NCI-H2227 (cell line): Measurements from ENCODE around the gene GAP43.

Experiments
- DNase-seq: peaks from one replicate; lab custom pipeline; 2025; ENCODE audit not compliant: unreplicated experiment; lab: John Stamatoyannopoulos, UW

Gene GAP43

GRCh38 chr3:115627180-115628074 lies 4.1 kb downstream of the GAP43 start:
- DNase-seq, result peak; percentile 2

DNA sequence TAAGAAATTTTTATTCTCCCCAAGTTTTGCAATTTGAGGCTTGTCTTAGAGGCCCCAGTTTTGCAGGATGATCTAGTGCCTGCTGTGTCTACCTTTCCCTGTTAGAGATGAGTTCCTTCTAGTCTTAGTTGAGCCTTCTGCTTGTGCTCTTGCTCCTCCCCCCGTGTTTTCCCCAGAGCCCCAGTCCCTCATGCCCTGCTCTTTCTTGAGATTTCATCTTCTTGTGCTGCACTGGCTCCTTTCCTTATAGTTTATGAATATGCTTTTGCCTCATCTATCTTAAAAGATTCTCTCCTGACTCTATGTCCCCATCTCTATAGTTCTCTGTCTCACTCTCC lies 4.7 kb downstream of the GAP43 start:
- no peak for DNase-seq

GRCh38 chr3:115630850-115631249 lies 7.5 kb downstream of the GAP43 start:
- DNase-seq, result no peak

DNA sequence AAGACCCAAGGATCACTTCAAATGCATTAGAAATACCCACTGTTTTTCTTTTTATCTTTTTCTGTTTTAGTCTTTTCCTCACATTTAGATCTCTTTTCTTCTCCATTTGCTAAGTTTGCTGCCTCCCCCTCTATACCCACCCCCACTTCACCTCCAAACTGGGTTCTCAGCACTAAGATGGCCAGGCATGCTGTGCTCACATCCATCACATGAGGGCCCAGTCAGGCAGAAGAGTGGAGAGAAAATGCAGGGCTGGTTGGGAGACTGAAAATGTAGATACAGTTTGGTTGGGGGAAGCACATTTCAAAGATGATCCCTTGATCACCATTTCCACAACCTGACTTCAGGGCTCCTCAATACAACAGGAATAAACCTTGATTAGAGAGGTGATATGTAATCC lies 8.7 kb downstream of the GAP43 start:
- no peak for DNase-seq

DNA sequence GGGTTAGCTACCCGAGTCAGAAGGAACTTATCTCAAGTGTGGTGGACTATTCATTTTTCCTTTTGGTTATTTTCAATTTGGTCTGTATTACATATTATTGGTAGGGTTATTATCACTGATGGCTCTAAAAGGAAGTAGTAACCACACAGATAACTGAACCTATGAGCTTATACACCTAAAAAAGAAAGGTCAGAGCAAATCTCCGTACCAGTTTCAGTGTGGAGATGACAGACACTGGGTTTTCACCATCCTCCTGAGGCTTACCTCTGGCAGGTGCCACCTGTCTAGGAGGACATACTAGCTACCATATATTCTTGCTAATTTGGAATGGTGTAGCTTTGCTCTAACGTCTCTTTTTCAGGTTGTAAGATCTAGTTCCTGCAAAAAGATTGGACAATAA lies 10.2 kb downstream of the GAP43 start:
- no peak for DNase-seq

GRCh38 chr3:115634052-115634451 lies 10.7 kb downstream of the GAP43 start:
- DNase-seq, result no peak

GRCh38 chr3:115635406-115635805 lies 12.1 kb downstream of the GAP43 start:
- no peak for DNase-seq

DNA sequence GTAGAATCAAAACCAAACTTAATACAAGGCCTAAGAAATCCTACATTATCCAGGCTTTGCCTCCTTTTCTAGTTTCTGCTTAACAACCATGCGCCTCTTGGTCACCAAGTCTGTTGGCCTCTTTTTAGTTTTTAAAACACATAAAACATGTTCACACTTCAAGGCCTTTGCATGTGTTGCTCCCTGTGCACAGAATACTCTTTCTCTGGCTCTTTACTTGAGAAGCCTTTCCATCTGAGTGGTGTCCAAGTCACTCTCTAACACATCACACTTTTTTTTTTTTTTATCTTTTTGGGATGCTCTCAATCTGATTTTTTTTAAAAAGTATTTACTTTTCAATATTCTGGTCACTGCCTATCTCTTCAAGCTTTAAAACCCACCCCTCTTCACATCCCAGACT lies 14.9 kb downstream of the GAP43 start:
- no peak for DNase-seq

GRCh38 chr3:115638991-115639390 lies 15.7 kb downstream of the GAP43 start:
- peak; percentile 19 for DNase-seq

DNA sequence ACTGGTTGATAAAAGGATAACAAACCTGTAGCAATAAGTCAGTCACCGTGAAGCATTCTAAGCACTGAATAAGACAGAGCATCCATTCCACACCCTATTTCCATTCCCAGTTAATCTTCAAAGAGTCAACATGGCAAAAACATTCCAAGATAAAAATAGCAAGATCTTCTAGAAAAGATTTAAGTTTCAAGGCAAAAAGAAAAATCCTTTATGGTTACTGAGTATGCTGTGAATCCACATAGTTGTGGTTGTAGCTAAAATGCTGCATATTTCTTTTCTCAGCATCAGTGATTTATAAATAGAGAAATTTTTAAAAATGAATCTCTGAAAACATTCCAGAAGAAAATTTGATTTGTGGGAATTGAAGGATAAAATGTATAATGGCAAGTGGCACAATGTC lies 21.1 kb downstream of the GAP43 start:
- no peak for DNase-seq

- DNase-seq, result no peak
These were observed 22.8 kb downstream of the GAP43 start for GRCh38 chr3:115646027-115646690.

- DNase-seq, result no peak
These were observed 25.2 kb downstream of the GAP43 start for GRCh38 chr3:115648559-115648958.

- DNase-seq, result no peak
These were observed 27.8 kb downstream of the GAP43 start for GRCh38 chr3:115651087-115651486.

DNA sequence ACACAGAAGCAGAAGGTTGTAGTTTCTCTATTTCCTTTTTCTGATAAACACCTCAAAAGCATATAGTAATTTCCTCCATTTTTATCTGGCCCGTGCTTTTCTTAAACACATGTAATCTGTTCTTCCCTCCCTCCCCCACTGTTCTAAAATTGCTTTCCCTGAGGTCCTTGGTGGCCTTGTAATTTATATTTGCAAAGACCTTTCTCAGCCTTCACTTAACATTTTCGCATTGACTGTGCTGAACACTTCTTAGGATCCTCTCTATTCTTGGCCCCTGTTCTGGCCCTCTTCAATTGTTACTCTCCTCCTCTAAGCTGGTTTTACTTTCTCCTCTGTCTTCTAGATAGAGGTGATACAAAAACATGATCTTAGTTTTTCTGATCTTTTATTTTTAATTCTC lies 28.3 kb downstream of the GAP43 start:
- peak; percentile 18 for DNase-seq

DNA sequence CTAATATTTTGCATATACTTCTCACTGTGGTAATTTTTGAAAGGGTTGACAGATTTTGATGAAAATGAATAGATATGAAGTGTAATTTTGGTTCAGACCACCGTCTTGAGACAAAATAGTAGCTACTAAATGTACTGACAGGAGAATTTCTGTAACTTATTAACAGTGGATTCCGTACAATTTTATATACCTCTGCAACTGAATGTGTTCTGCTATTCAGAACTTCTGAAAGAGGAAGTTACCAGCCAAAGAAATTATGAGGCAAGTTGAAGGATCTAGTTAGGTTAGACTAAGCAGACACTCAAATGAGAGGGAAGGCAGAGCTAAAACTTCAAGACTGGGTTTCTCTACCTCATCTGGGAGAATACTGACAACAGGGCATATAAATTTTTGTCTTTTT lies 29.4 kb downstream of the GAP43 start:
- no peak for DNase-seq

DNA sequence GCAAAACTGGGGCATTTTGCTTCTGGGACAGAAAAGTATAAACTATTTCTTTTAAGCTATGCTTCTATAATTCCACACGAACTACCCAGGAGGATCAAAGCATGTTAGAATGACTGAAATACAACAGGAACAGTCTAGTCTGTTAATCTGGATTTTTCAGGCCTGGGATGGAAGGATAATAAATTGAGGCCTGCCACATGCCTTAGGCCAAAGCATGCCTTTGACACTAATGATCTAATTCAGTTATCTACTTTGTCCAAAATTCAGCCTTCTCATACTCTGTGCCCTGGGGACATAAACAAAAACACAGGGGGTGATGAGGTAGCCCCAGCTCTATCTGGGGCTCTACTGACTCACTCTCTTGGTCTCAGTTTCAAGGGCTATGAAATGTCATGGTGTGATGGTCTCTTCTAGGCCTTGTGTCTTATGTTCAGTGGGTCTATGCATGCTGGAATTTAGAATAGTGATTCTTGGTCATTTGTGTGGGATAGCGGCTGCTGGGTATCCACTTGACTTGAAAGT lies 32.5 kb downstream of the GAP43 start:
- DNase-seq, result no peak

GRCh38 chr3:115657168-115657567 lies 33.9 kb downstream of the GAP43 start:
- no peak for DNase-seq

DNA sequence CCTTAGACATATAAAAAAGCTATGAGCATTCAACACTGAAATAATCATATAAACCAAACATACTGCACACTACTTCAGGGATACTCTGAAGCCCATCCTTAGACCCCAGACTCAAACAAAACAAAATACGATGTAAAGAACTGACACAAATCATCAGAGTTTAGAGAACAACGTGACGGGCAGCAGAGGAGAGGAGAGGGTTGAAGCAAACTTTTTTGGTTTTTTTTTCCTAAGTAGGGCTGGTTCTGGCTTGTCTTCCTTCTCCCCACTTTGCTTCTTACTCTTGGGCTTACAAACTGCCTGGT lies 34.7 kb downstream of the GAP43 start:
- no peak for DNase-seq

DNA sequence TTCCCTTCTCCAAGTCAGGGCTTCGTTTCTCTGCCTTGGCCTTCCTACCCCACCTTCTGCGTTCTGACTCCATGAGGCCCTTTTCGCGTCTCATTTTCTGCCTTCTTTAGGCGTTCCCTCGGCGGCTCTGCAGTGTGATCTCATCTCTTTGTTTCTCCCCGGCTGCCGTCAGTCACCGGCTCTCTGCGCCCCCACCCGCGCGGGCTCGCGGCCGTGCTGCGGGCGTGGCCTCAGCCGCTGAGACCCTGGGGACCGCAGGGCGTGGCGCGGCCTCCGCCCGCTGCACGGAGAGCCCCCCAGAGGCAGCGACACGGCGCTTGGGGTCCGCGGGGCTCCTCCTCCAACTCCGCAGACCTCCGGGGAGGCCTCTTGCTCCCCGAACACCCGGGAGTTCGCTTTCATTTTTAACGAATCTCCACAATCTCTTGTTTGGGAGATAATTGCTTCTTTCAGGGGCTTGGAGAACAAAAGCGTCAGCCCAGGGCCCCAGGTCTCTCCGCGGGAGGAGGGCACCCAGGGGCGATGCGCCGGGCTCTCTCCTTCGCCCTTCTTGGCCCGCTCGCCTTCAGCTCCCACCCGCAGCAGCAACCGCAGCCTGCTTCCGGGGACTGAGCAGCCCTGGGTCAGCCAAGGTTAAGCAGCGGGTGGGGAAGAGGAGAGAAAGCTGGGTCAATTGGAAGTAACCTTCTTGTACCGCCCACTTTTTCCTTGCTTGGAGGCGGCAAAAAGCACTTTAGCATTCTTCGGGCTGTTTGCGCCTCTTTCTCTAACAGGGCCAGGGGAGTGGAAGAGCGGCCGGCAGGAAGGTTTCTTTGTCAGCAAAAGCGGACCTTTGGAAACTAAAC lies 35.2 kb downstream of the GAP43 start:
- peak; percentile 87 for DNase-seq

DNA sequence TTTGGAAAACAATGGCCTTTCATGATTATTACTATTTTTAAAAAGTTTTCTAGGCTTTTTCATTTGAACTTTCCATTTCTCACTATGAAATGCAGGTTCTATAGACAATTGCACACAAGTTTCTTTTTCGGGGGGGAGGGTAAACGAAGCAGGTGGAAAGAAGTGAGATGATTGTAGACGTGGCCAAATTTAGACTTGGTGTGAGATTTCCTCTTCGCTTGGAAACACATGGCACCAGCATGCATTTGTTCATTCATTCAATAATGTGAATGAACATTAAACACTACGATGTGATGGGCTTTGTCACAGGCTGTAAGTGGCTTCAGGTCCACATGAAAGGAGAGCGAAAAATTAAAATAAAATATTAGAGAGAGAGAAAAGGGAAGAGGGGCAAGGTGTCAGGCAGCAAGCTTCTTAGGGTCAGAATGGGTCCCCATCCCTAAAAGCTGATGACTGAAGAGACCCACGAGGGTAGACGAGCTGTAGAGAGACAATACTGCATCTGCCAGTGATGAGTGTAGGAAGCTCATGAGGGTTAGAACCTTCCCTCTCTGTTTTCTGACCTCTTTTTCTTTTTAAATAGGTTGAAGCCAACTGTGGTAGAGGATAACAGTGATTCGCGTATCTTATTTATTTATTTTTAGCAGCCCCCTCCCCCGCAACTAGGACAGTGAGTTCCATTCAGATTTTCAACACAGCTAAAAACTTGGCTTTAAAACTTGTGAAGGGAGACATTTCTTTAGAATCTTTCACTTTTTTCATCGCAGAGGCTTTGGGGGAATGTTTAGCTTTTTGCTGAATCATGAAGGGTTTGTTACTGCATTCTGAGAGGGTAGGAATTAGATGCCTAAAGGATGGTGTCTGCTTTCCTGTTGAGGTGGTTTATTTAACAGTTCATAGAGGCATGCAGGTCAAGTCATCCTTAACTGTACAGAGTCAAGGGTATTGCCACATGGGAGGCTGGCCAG lies 36.2 kb downstream of the GAP43 start:
- peak; percentile 11 for DNase-seq
